Common myeloid progenitor, CD34-positive (primary cell): ENCODE results near the gene MAP1LC3A.

Experiments used
- CTCF ChIA-PET: fragments of 350-600 bp; sonication (Branson Sonifier 250); formaldehyde crosslinking; loops from one replicate; lab custom pipeline; 2021; ENCODE audit warnings: antibody characterized with exemption; lab: Charles Lee
- POLR2A ChIA-PET: fragments of 350-600 bp; sonication (Branson Sonifier 250); formaldehyde crosslinking; loops from one replicate; lab custom pipeline; 2021; ENCODE audit warnings: antibody characterized with exemption; lab: Charles Lee
- DNase-seq, 3 donors: peaks; one replicate each; pipeline versions ENCODE4 v3.0.0 to v3.0.0-alpha.2; 2013
- H3K27ac ChIP-seq, 2 experiments: 1 replicate in 1 of 2; 2 replicates in 1 of 2; pipeline ENCODE4 v1.7.0; 2013; ENCODE audit warnings: inconsistent platforms in 2 of 2, low read length in 2 of 2, mild to moderate bottlenecking in 2 of 2, low read depth in 1 of 2, moderate library complexity in 1 of 2; ENCODE audit not compliant: severe bottlenecking in 2 of 2, insufficient read depth in 1 of 2, poor library complexity in 1 of 2
- H3K27me3 ChIP-seq, 5 experiments: replicated peaks in 2 of 5; 1 replicate in 3 of 5; 2 replicates in 2 of 5; pipeline versions ENCODE4 v1.6.1 to v1.7.0; 2013; ENCODE audit warnings: low read length in 4 of 5, mild to moderate bottlenecking in 2 of 5, moderate library complexity in 2 of 5, inconsistent platforms in 1 of 5; ENCODE audit not compliant: insufficient read depth in 5 of 5, control insufficient read depth in 4 of 5
- H3K36me3 ChIP-seq, 4 experiments: 1 replicate in 2 of 4; 2 replicates in 2 of 4; pipeline versions ENCODE4 v1.6.1 to v1.7.0; 2013; ENCODE audit warnings: low read length in 3 of 4, control low read depth in 1 of 4, mild to moderate bottlenecking in 1 of 4; ENCODE audit not compliant: control insufficient read depth in 4 of 4, insufficient read depth in 4 of 4
- H3K4me1 ChIP-seq, 4 experiments: 1 replicate in 3 of 4; 2 replicates in 1 of 4; pipeline versions ENCODE4 v1.6.1 to v1.7.1; 2013; ENCODE audit warnings: low read length in 3 of 4, mild to moderate bottlenecking in 3 of 4, control low read depth in 1 of 4, inconsistent platforms in 1 of 4, moderate library complexity in 1 of 4; ENCODE audit not compliant: control insufficient read depth in 4 of 4, insufficient read depth in 4 of 4; ENCODE audit errors: control extremely low read depth in 1 of 4
- H3K4me3 ChIP-seq, 7 experiments: 1 replicate in 4 of 7; 2 replicates in 3 of 7; pipeline versions ENCODE4 v1.5.1 to v1.7.0; 2013; ENCODE audit warnings: mild to moderate bottlenecking in 7 of 7, low read length in 6 of 7, moderate library complexity in 6 of 7, inconsistent platforms in 2 of 7, low read depth in 2 of 7, control low read depth in 1 of 7; ENCODE audit not compliant: insufficient read depth in 4 of 7, control insufficient read depth in 1 of 7; ENCODE audit errors: extremely low read depth in 1 of 7
- H3K9me3 ChIP-seq, 5 experiments: 1 replicate in 4 of 5; 2 replicates in 1 of 5; pipeline versions ENCODE4 v1.6.1 to v1.7.1; 2013; ENCODE audit warnings: low read length in 4 of 5, mild to moderate bottlenecking in 2 of 5, inconsistent platforms in 1 of 5, low read depth in 1 of 5, moderate library complexity in 1 of 5; ENCODE audit not compliant: control insufficient read depth in 4 of 5, insufficient read depth in 2 of 5; ENCODE audit errors: control extremely low read depth in 1 of 5
- WGBS: methylation state at CpG from one replicate; pipeline ENCODE4 v1.1.5; 2013; ENCODE audit not compliant: insufficient coverage; 5-methylcytosine and 5-hydroxymethylcytosine counted together

Gene MAP1LC3A

GRCh38 chr20:34544109-34544796 is 14.3 kb upstream of the MAP1LC3A start:
- WGBS, result 3% methylated on average over 18 of the region's 19 CpGs
- peak overlapping the region in 5 of 7 experiments; percentile 43 to 73 (median 65) for H3K4me3 ChIP-seq
- H3K36me3 ChIP-seq, result peaks cover 2 to 30% (median 16%) of the 10 kb centered on the region in 4 experiments
- ChIA-PET POLR2A (interaction anchor here (0.6 to 1.4 kb wide), 3 partner anchors 21 to 165 kb away, joined by 3 to 5 read pairs (median 3); partner anchors contain the start of gene TP53INP2), CTCF (interaction anchor here (0.7 to 4.6 kb wide), 8 partner anchors 8 to 226 kb away, joined by 3 to 26 read pairs (median 4); partner anchors contain the start of gene MAP1LC3A)
- peak; percentile 36 to 65 (median 52) for DNase-seq
- no peaks in the 10 kb centered on the region for H3K9me3 ChIP-seq
- peaks cover 0 to 12% (median 3%) of the 10 kb centered on the region in 4 experiments for H3K4me1 ChIP-seq
- H3K27me3 ChIP-seq, result no peaks in the 10 kb centered on the region
- no peak overlapping the region for H3K27ac ChIP-seq

GRCh38 chr20:34546751-34547181 is 11.8 kb upstream of the MAP1LC3A start:
- Histone ChIP-seq H3K36me3 (peaks cover 0 to 6% (median 2%) of the 10 kb centered on the region in 4 experiments), H3K4me1 (peaks cover 0 to 14% (median 3%) of the 10 kb centered on the region in 4 experiments), H3K27ac (no peak overlapping the region), H3K4me3 (no peak overlapping the region), H3K9me3 (no peaks in the 10 kb centered on the region), H3K27me3 (no peaks in the 10 kb centered on the region)
- POLR2A ChIA-PET, result interaction anchor here (0.6 kb wide), 1 partner anchor 11 kb away, joined by 9 read pairs; no protein-coding TSS in a partner anchor
- no peak for DNase-seq
- CTCF ChIA-PET, result interaction anchor here (0.9 to 2.1 kb wide), 2 partner anchors 12 to 161 kb away, joined by 3 to 5 read pairs; partner anchors contain the start of gene MAP1LC3A
- 97% methylated on average over 11 of the region's 11 CpGs for WGBS

DNA sequence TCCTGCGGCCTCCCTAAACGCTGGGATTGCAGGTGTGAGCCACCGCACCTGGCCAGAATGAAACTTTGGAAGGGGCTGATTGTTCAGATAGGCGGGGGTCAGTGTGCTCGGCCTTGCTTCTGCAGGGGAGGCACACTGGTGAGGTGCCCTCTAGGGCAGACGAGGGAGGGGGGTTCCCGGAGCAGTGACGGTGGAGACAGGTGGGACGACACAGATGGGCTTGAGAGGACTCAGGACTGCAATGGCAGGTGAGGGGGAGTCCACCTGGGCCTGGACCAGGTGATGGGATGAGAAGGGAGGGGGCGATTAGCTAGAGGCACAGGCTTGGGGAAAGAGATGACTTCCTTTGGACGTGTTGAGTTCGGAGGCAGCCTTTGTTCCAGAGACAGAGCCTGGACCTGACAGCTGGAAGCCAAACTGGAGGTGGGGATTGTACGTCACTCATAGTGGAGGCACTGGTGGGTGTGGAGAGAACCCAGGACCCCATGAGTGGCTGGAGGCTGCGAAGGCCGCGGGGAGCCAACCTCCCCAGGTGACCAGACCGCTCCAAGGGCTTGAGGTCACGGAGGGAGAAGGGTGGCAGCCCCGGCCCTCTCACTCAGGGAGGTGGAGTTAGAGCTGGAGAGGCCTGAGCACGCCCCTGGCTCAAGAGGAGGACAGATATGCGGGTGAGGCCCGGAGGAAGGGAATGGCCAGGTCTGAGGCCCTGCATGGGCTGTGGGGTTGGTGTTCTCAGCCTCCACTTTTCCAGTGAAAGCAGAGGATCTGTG is 10.5 kb upstream of the MAP1LC3A start:
- Histone ChIP-seq H3K36me3 (no peaks in the 10 kb centered on the region), H3K4me1 (peaks cover 0 to 14% (median 3%) of the 10 kb centered on the region in 4 experiments), H3K9me3 (no peaks in the 10 kb centered on the region), H3K4me3 (no peak overlapping the region), H3K27ac (no peak overlapping the region), H3K27me3 (no peaks in the 10 kb centered on the region)
- WGBS, result 96% methylated on average over 22 of the region's 22 CpGs
- POLR2A ChIA-PET, result interaction anchor here (0.6 kb wide), 1 partner anchor 8 kb away, joined by 4 read pairs; no protein-coding TSS in a partner anchor
- CTCF ChIA-PET, result interaction anchor here (0.6 to 1.7 kb wide), 5 partner anchors 9 to 160 kb away, joined by 3 to 7 read pairs (median 5); no protein-coding TSS in a partner anchor
- no peak for DNase-seq

DNA sequence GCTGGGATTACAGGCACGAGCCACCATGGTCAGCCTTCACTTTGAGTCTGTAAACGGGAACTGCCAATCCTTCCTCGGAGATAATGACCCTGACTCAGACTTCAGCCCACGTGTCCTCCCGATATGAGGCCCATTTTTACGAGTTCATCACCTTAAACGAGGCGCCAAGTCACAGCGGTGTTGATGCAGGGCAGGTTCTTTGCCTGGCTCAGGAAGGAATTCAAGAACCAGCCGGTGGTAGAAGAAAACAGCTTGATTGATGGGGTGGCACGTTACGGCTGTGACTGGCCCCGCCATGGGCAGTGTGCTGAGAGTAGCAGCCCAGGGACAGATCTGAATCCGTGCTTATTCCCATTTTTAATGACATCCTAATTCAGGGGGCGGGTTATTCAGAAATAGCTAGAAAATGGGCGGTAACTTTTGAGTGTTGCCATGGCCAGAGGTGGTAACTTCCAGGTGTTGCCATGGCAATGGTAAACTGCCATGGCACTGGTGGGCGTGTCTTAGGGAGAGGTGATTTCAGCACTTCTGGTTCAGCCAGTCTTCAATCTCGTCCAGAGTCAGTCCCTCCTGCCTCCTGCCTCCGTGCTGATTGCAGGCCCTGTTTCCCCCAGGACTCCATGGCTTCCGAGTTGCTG is 9.1 kb upstream of the MAP1LC3A start:
- no peaks in the 10 kb centered on the region for H3K9me3 ChIP-seq
- ChIA-PET CTCF (interaction anchor here (1.1 to 1.7 kb wide), 3 partner anchors 11 to 14 kb away, joined by 5 to 7 read pairs (median 7); no protein-coding TSS in a partner anchor), POLR2A (interaction anchor here (1.5 kb wide), 1 partner anchor 9 kb away, joined by 4 read pairs; the partner anchor contains the start of gene MAP1LC3A)
- H3K4me3 ChIP-seq, result no peak overlapping the region
- H3K27me3 ChIP-seq, result no peaks in the 10 kb centered on the region
- H3K4me1 ChIP-seq, result peaks cover 0 to 10% (median 3%) of the 10 kb centered on the region in 4 experiments
- no peaks in the 10 kb centered on the region for H3K36me3 ChIP-seq
- DNase-seq, result peak; percentile 67 to 88 (median 86)
- H3K27ac ChIP-seq, result no peak overlapping the region
- WGBS, result 50% methylated on average over 20 of the region's 20 CpGs

GRCh38 chr20:34549929-34550305 is 8.6 kb upstream of the MAP1LC3A start:
- Histone ChIP-seq H3K27me3 (no peaks in the 10 kb centered on the region), H3K36me3 (no peaks in the 10 kb centered on the region), H3K4me3 (no peak overlapping the region), H3K27ac (no peak overlapping the region), H3K4me1 (peaks cover 0 to 5% (median 1%) of the 10 kb centered on the region in 4 experiments), H3K9me3 (no peaks in the 10 kb centered on the region)
- ChIA-PET CTCF (interaction anchor here (1.6 to 1.7 kb wide), 2 partner anchors 11 to 13 kb away, joined by 7 read pairs; no protein-coding TSS in a partner anchor), POLR2A (interaction anchor here (1.5 kb wide), 1 partner anchor 9 kb away, joined by 4 read pairs; the partner anchor contains the start of gene MAP1LC3A)
- no peak for DNase-seq
- 98% methylated on average over 8 of the region's 13 CpGs for WGBS

DNA sequence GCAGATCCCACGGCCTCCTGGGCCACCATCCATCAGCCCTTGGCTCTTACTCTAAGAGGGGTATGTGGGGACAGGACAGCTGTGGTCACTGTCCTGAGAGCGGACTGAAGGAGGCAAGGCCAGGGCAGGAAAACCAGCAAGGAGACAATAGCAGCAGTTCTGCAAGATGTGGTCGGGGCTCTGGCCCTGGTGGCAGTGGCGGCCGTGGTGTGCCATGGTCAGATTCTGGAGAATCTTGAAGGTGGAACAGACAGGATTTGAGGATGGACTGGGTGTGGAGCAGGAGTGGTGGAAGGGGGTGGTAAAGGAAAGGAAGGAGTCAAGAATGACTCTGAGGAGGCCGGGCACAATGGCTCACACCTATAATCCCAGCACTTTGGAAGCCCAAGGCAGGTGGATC is 5.9 kb upstream of the MAP1LC3A start:
- Histone ChIP-seq H3K27ac (no peak overlapping the region), H3K36me3 (no peaks in the 10 kb centered on the region), H3K27me3 (no peaks in the 10 kb centered on the region), H3K4me3 (no peak overlapping the region), H3K9me3 (no peaks in the 10 kb centered on the region), H3K4me1 (peaks cover 0 to 5% (median 2%) of the 10 kb centered on the region in 4 experiments)
- CTCF ChIA-PET, result no interaction called here
- DNase-seq, result no peak
- WGBS, result 90% methylated on average over 5 of the region's 6 CpGs
- POLR2A ChIA-PET, result no interaction called here
